Osteoblast (primary cell): ENCODE data around the gene BIRC6. TPM values are rescaled to one million over a fixed set of nuclear protein-coding genes. Genes with fewer than 3 reads are reported as not detected.
"Not testable (repeated sequence)": the region's sequence is repeated elsewhere in the genome, so short reads cannot be mapped to it uniquely, and the experiment has no call there.

Source experiments
- DNase-seq: peaks from one replicate; pipeline ENCODE4 v3.0.0; 2011; ENCODE audit warnings: low spot score, mixed read lengths; ENCODE audit not compliant: insufficient read length; ENCODE audit errors: missing footprints
- H2AFZ ChIP-seq: 2 replicates; pipeline ENCODE4 v1.6.0; 2011; ENCODE audit warnings: mild to moderate bottlenecking, low read length
- H3K27ac ChIP-seq: 2 replicates; pipeline ENCODE4 v1.5.1; 2011; ENCODE audit warnings: mild to moderate bottlenecking, low read depth, low read length, moderate library complexity
- H3K27me3 ChIP-seq: 2 replicates; pipeline ENCODE4 v1.6.0; 2012; ENCODE audit warnings: mild to moderate bottlenecking, control low read depth, inconsistent platforms, low read length, moderate library complexity; ENCODE audit not compliant: insufficient read depth
- H3K36me3 ChIP-seq: 2 replicates; pipeline ENCODE4 v1.5.1; 2011; ENCODE audit warnings: mild to moderate bottlenecking, low read length, control low read depth, moderate library complexity; ENCODE audit not compliant: insufficient read depth
- H3K4me1 ChIP-seq: 2 replicates; pipeline ENCODE4 v1.5.1; 2011; ENCODE audit warnings: mild to moderate bottlenecking, low read length, control low read depth, moderate library complexity; ENCODE audit not compliant: insufficient read depth
- H3K4me2 ChIP-seq: 2 replicates; pipeline ENCODE4 v1.6.0; 2011; ENCODE audit warnings: mild to moderate bottlenecking, low read length; ENCODE audit not compliant: insufficient read depth
- H3K4me3 ChIP-seq: fragments of 200-600 bp; sonication (generic); 3 replicates; pipeline ENCODE4 v1.5.1; 2012; ENCODE audit warnings: mild to moderate bottlenecking, low read length, inconsistent platforms; ENCODE audit not compliant: insufficient read depth
- H3K79me2 ChIP-seq: 2 replicates; pipeline ENCODE4 v1.6.0; 2012; ENCODE audit warnings: mild to moderate bottlenecking, low read length, control low read depth, inconsistent platforms; ENCODE audit not compliant: insufficient read depth
- H3K9me3 ChIP-seq: 2 replicates; pipeline ENCODE4 v1.5.1; 2011; ENCODE audit warnings: low read depth, low read length, control low read depth
- H4K20me1 ChIP-seq: 2 replicates; pipeline ENCODE4 v1.6.0; 2012; ENCODE audit warnings: mild to moderate bottlenecking, low read length, control low read depth; ENCODE audit not compliant: insufficient read depth
- total RNA-seq: library from RNA; depleted of rRNA; stranded (reverse); fragments of >200 nt; gene quantifications from 2 replicates; pipeline ENCODE4 v1.2.3, GENCODE V29; 2012
- TF ChIP-seq, protein P1 (sequence below): IDR thresholded peaks from 2 replicates; pipeline ENCODE4 v1.5.1; 2011; ENCODE audit warnings: mild to moderate bottlenecking, low read depth, low read length, moderate library complexity; ENCODE audit errors: extremely low read depth

BIRC6 gene
- total RNA-seq, 1 donor, result 144 TPM

DNA sequence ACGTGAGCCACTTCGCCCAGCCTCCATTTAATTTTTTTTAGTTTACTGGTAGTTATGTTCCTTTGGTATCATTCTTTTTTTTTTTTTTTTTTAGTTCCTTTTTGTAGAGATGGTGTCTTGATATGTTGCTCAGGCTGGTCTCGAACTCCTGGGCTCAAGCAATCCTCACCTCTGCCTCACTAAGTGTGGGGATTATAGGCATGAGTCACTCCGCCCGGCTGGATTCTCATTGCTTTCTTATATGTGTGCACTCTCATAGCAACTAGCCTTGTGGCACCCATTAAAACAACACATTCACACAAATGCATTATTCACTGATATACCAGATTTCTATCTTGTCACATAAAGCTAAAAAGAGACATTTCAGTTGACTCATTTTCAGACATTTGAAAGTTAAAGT, 275.3 kb downstream of the BIRC6 start:
- no peak for DNase-seq
- Histone ChIP-seq H3K4me1 (peaks cover 4% of the 10 kb centered on the region), H3K79me2 (peaks cover 15% of the 10 kb centered on the region), H2AFZ (no peak overlapping the region), H3K27me3 (no peaks in the 10 kb centered on the region), H3K4me2 (no peak overlapping the region), H3K9me3 (no peaks in the 10 kb centered on the region), H3K27ac (peak overlapping the region; percentile 40), H3K4me3 (no peak overlapping the region), H3K36me3 (peaks cover 39% of the 10 kb centered on the region), H4K20me1 (no peaks in the 10 kb centered on the region)
- TF ChIP-seq, protein P1, sequence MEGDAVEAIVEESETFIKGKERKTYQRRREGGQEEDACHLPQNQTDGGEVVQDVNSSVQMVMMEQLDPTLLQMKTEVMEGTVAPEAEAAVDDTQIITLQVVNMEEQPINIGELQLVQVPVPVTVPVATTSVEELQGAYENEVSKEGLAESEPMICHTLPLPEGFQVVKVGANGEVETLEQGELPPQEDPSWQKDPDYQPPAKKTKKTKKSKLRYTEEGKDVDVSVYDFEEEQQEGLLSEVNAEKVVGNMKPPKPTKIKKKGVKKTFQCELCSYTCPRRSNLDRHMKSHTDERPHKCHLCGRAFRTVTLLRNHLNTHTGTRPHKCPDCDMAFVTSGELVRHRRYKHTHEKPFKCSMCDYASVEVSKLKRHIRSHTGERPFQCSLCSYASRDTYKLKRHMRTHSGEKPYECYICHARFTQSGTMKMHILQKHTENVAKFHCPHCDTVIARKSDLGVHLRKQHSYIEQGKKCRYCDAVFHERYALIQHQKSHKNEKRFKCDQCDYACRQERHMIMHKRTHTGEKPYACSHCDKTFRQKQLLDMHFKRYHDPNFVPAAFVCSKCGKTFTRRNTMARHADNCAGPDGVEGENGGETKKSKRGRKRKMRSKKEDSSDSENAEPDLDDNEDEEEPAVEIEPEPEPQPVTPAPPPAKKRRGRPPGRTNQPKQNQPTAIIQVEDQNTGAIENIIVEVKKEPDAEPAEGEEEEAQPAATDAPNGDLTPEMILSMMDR, result no peak

DNA sequence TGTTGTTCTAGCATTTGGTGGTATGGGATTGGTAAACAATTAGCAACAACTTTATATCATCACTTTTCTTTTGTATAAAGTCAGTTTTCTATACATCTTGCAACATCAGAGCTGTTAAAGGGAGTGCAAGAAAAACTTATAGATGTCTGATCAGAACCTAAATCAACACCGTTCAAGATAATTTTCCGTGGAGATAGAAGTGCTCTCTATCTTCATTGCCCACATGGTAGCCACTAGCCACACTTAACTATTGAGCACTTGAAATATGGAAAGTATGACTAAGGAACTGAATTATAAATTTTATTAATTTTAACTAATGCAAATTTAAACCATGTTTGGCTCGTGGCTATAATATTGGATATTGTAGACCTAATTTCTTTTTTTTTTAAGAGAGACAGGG, 276.2 kb downstream of the BIRC6 start:
- no peak overlapping the region for H3K4me3 ChIP-seq
- no peaks in the 10 kb centered on the region for H3K9me3 ChIP-seq
- TF ChIP-seq, protein P1, result no peak
- H3K36me3 ChIP-seq, result peaks cover 46% of the 10 kb centered on the region
- no peak for DNase-seq
- H3K79me2 ChIP-seq, result peaks cover 15% of the 10 kb centered on the region
- H3K27me3 ChIP-seq, result no peaks in the 10 kb centered on the region
- H3K4me2 ChIP-seq, result no peak overlapping the region
- peaks cover 4% of the 10 kb centered on the region for H3K4me1 ChIP-seq
- H4K20me1 ChIP-seq, result no peaks in the 10 kb centered on the region
- no peak overlapping the region for H2AFZ ChIP-seq
- peak overlapping the region; percentile 40 for H3K27ac ChIP-seq

DNA sequence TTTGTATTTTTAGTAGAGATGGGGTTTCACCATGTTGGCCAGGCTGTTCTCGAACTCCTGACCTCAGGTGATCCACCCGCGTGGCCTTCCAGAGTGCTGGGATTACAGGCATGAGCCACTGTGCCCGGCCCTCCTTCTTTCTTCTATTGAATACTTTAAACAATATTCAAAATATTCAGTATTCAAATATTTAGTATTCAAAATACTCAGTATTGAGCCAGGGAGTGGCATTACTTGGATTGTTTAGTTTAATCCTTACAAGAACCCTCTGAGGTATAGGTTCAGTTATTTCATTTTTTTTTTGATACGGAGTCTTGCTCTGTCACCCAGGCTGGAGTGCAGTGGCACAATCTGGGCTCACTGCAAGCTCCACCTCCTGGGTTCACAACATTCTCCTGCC, 281.7 kb downstream of the BIRC6 start:
- not testable (repeated sequence) for H3K4me2 ChIP-seq, DNase-seq, H3K9me3 ChIP-seq, H2AFZ ChIP-seq, H3K79me2 ChIP-seq, H3K4me3 ChIP-seq, H3K4me1 ChIP-seq, H3K27ac ChIP-seq, H3K27me3 ChIP-seq, H4K20me1 ChIP-seq
- H3K36me3 ChIP-seq, result peaks cover 50% of the 10 kb centered on the region

DNA sequence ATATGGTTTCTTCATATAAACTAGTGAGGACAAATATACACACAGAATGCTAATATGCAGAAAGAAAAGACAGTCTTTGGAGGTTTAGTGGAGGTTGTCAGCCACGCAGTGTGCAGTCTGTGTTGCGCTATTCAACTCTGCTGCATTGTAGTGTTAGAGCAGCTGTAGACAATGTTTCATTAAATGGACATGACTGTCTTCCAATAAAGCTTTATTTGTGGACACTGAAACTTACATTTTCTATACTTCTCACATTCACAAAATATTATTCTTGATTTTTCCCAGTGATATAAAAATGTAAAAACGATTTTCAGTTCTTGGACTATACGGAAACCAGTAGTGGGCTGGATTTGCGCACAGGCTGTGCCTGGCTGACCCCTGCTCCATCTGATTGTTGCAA, 284.4 kb downstream of the BIRC6 start:
- no peak overlapping the region for H3K4me2 ChIP-seq
- H3K36me3 ChIP-seq, result peaks cover 42% of the 10 kb centered on the region
- no peak overlapping the region for H3K27ac ChIP-seq
- no peaks in the 10 kb centered on the region for H3K27me3 ChIP-seq
- TF ChIP-seq, protein P1, result no peak
- H3K4me1 ChIP-seq, result no peaks in the 10 kb centered on the region
- DNase-seq, result no peak
- H4K20me1 ChIP-seq, result no peaks in the 10 kb centered on the region
- no peaks in the 10 kb centered on the region for H3K9me3 ChIP-seq
- no peaks in the 10 kb centered on the region for H3K79me2 ChIP-seq
- no peak overlapping the region for H3K4me3 ChIP-seq
- no peak overlapping the region for H2AFZ ChIP-seq
